ENCODE data around the gene STT3A.

STT3A gene

GRCh38 chr11:125670172-125670571 lies 77.5 kb downstream of the STT3A start:
- DNase-seq: no peak

- no peak for DNase-seq
Measured at GRCh38 chr11:125671561-125671960, 78.9 kb downstream of the STT3A start.
